GM20000 (cell line): Measurements from ENCODE around the gene NXPH2.

Source experiments
- DNase-seq: peaks from one replicate; pipeline ENCODE4 v3.0.0; 2012; ENCODE audit warnings: low spot score
- TF ChIP-seq, protein P1 (sequence below): IDR thresholded peaks from 2 replicates; pipeline ENCODE4 v1.5.1; 2012; ENCODE audit warnings: mild to moderate bottlenecking, control low read depth; ENCODE audit errors: extremely low read depth, missing control alignments

NXPH2 gene

GRCh38 chr2:138732651-138733050 is 47.5 kb downstream of the NXPH2 start:
- DNase-seq = no peak
- TF ChIP-seq, protein P1, sequence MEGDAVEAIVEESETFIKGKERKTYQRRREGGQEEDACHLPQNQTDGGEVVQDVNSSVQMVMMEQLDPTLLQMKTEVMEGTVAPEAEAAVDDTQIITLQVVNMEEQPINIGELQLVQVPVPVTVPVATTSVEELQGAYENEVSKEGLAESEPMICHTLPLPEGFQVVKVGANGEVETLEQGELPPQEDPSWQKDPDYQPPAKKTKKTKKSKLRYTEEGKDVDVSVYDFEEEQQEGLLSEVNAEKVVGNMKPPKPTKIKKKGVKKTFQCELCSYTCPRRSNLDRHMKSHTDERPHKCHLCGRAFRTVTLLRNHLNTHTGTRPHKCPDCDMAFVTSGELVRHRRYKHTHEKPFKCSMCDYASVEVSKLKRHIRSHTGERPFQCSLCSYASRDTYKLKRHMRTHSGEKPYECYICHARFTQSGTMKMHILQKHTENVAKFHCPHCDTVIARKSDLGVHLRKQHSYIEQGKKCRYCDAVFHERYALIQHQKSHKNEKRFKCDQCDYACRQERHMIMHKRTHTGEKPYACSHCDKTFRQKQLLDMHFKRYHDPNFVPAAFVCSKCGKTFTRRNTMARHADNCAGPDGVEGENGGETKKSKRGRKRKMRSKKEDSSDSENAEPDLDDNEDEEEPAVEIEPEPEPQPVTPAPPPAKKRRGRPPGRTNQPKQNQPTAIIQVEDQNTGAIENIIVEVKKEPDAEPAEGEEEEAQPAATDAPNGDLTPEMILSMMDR = no peak

- TF ChIP-seq, protein P1 = no peak
Measured at GRCh38 chr2:138730497-138731030, 49.6 kb downstream of the NXPH2 start.

GRCh38 chr2:138727956-138728355 is 52.2 kb downstream of the NXPH2 start:
- no peak for DNase-seq

More at GRCh38 chr2:138730497-138731030, 49.6 kb downstream of the NXPH2 start:
- DNase-seq = no peak

GRCh38 chr2:138726681-138727080 is 53.5 kb downstream of the NXPH2 start:
- TF ChIP-seq, protein P1 = no peak
- DNase-seq = no peak

More at GRCh38 chr2:138727956-138728355, 52.2 kb downstream of the NXPH2 start:
- TF ChIP-seq, protein P1 = no peak

- no peak for DNase-seq
- TF ChIP-seq, protein P1 = no peak
Measured at GRCh38 chr2:138724729-138725459, 55.3 kb downstream of the NXPH2 start.

- TF ChIP-seq, protein P1 = no peak
- no peak for DNase-seq
Measured at GRCh38 chr2:138724327-138724726, 55.9 kb downstream of the NXPH2 start.

DNA sequence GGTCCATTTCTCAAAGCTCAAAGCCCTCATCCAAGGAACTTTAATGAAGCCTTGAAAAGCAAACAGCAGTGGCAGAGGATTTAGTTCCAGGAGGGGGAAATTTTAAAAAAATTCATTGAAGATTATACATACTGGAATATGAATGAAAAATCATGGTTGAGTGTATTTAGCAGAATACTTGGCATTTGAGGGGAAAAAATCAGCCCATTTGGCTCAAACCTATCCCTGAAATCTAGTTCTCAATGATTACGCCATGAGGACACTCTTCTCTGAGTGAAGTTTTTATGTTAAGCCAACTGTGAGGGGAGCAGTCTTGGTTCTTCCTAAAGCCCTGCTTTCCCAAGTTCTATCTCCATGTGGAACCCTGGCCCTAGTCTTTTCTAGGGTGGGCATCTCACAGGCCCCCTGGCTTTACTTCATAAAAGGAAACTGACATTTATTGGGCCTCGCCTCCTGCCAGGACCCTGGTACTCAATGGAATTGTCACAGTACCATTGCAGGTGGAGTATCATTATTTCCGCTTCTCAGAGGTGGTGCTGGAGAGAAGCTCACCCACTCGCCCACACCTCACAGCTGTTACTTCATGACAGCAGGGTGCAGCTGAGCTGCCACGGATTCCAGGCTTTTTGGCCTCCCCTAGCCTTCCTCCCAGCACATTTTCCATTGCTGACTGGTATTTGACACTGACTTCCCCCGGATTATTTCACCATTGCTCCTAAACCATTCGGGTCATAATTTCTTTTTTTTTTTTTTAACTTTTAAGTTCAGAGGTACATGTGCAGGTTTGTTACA is 56.8 kb downstream of the NXPH2 start:
- DNase-seq = no peak
- TF ChIP-seq, protein P1 = no peak
